ENCODE data around the gene REG4. TPM values are rescaled to one million over a fixed set of nuclear protein-coding genes. Genes with fewer than 3 reads are reported as not detected.

The REG4 gene
- polyA plus RNA-seq, 1 donor from 2014 or later = not detected

DNA sequence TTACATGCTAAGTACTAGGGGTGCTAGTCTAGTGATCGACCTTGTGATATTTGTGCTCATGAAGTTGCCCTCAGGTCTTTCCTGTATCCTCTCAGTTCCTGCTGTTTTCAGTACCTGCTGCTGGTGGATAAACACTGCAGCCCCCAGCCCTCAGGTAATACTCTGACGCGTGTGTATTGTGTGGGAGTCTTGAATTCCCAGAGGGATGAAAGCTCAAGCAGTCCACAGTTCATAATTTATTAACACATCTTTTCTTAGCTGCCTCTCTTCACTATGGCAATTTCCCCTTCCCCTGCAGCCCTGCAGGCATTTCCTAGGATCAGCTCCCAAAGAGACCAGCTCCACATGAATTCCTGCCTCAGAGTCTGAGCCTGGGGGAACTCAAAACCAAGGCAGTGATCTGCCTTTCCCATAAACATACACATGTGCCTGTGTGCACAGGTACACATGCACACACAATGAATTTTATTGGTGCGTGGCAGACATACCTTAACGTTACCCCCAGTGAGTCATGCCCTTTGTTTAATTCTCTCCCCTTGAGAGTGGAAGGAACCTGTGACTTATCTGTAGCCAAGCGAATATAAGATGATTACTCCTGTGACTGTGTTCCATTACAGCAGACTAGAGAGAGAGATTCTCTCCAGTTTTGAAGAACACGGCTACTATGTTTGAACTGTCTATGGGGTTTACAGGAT is 28.5 kb downstream of the REG4 start:
- no peaks in the 10 kb centered on the region for H3F3A ChIP-seq (ENCODE audit: insufficient read depth, low read length, poor library complexity, severe bottlenecking)
- no peaks in the 10 kb centered on the region for H4K20me1 ChIP-seq (ENCODE audit: insufficient read depth)
- no peak overlapping the region for H3K4me3 ChIP-seq (ENCODE audit: low read length)
- TF ChIP-seq, protein P1, sequence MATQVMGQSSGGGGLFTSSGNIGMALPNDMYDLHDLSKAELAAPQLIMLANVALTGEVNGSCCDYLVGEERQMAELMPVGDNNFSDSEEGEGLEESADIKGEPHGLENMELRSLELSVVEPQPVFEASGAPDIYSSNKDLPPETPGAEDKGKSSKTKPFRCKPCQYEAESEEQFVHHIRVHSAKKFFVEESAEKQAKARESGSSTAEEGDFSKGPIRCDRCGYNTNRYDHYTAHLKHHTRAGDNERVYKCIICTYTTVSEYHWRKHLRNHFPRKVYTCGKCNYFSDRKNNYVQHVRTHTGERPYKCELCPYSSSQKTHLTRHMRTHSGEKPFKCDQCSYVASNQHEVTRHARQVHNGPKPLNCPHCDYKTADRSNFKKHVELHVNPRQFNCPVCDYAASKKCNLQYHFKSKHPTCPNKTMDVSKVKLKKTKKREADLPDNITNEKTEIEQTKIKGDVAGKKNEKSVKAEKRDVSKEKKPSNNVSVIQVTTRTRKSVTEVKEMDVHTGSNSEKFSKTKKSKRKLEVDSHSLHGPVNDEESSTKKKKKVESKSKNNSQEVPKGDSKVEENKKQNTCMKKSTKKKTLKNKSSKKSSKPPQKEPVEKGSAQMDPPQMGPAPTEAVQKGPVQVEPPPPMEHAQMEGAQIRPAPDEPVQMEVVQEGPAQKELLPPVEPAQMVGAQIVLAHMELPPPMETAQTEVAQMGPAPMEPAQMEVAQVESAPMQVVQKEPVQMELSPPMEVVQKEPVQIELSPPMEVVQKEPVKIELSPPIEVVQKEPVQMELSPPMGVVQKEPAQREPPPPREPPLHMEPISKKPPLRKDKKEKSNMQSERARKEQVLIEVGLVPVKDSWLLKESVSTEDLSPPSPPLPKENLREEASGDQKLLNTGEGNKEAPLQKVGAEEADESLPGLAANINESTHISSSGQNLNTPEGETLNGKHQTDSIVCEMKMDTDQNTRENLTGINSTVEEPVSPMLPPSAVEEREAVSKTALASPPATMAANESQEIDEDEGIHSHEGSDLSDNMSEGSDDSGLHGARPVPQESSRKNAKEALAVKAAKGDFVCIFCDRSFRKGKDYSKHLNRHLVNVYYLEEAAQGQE (IDR thresholded peaks at IDR 0.05; ENCODE audit: borderline replicate concordance) = no peak
- no peak for TF ChIP-seq EZH2 (IDR thresholded peaks at IDR 0.05; ENCODE audit: borderline replicate concordance, insufficient read depth, low read length, poor library complexity, severe bottlenecking)
- H3K36me3 ChIP-seq (ENCODE audit: insufficient read depth, low read length) = no peaks in the 10 kb centered on the region
- H3K9ac ChIP-seq (ENCODE audit: low read length) = no peak overlapping the region
- no peak overlapping the region for H2AFZ ChIP-seq (ENCODE audit: low read depth, low read length)
- no peaks in the 10 kb centered on the region for H3K9me3 ChIP-seq (ENCODE audit: low read length)
- no peaks in the 10 kb centered on the region for H3K79me2 ChIP-seq (replicated peaks; ENCODE audit: insufficient read depth, low read length)
- no peaks in the 10 kb centered on the region for H3K9me2 ChIP-seq (ENCODE audit: insufficient read depth, low read length)
- H3K27me3 ChIP-seq (ENCODE audit: insufficient read depth, low read depth, low read length) = no peaks in the 10 kb centered on the region
- no peak overlapping the region for H3K4me2 ChIP-seq (ENCODE audit: low read length)
- H3K27ac ChIP-seq (ENCODE audit: low read length) = no peak overlapping the region

DNA sequence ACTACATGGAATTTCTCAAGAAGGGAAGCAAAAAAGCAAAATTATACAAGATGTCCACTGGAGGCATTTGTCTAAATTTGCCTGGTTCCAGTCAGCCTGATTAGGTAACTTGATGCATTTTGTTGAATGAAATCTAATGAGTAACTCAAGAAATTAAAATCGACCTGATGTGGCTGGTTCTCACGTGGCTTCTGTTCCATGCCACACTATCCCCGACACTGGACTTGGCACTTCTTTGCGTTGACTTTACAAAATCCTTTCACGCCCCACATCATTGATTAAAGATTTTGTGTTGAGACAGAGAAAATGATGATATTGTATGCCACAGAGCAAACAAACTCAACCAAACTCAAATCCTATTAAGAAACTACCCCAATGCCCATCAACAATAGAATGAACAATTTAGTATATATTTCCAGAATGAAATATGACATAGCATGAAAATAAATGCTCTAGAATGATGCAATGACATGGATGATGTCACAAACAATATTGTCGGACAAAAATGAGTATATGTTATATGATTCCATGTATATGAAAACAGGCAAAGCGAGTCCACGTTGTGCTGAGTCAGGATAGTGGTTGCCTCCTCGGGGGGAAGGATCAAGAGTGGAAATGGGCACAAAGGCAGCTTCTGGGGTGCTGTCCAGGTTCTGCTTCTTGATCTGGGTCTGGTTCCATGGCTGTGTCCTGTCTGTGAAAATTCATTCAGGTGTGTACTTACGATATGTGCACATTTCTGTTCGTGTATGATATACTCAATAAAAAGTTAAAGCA is 29.6 kb downstream of the REG4 start:
- no peaks in the 10 kb centered on the region for H4K20me1 ChIP-seq (ENCODE audit: insufficient read depth)
- TF ChIP-seq, protein P2, sequence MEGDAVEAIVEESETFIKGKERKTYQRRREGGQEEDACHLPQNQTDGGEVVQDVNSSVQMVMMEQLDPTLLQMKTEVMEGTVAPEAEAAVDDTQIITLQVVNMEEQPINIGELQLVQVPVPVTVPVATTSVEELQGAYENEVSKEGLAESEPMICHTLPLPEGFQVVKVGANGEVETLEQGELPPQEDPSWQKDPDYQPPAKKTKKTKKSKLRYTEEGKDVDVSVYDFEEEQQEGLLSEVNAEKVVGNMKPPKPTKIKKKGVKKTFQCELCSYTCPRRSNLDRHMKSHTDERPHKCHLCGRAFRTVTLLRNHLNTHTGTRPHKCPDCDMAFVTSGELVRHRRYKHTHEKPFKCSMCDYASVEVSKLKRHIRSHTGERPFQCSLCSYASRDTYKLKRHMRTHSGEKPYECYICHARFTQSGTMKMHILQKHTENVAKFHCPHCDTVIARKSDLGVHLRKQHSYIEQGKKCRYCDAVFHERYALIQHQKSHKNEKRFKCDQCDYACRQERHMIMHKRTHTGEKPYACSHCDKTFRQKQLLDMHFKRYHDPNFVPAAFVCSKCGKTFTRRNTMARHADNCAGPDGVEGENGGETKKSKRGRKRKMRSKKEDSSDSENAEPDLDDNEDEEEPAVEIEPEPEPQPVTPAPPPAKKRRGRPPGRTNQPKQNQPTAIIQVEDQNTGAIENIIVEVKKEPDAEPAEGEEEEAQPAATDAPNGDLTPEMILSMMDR (IDR thresholded peaks at IDR 0.05; ENCODE audit: poor library complexity, severe bottlenecking) = no peak
- H3K4me2 ChIP-seq (ENCODE audit: low read length) = no peak overlapping the region
- H3K4me3 ChIP-seq (ENCODE audit: low read length) = no peak overlapping the region
- H3K27me3 ChIP-seq (ENCODE audit: insufficient read depth, low read depth, low read length) = no peaks in the 10 kb centered on the region
- no peaks in the 10 kb centered on the region for H3K79me2 ChIP-seq (replicated peaks; ENCODE audit: insufficient read depth, low read length)
- no peaks in the 10 kb centered on the region for H3K36me3 ChIP-seq (ENCODE audit: insufficient read depth, low read length)
- no peak overlapping the region for H2AFZ ChIP-seq (ENCODE audit: low read depth, low read length)
- no peaks in the 10 kb centered on the region for H3F3A ChIP-seq (ENCODE audit: insufficient read depth, low read length, poor library complexity, severe bottlenecking)
- no peak overlapping the region for H3K9ac ChIP-seq (ENCODE audit: low read length)
- H3K9me2 ChIP-seq (ENCODE audit: insufficient read depth, low read length) = no peaks in the 10 kb centered on the region
- no peaks in the 10 kb centered on the region for H3K9me3 ChIP-seq (ENCODE audit: low read length)
- no peak overlapping the region for H3K27ac ChIP-seq (ENCODE audit: low read length)

DNA sequence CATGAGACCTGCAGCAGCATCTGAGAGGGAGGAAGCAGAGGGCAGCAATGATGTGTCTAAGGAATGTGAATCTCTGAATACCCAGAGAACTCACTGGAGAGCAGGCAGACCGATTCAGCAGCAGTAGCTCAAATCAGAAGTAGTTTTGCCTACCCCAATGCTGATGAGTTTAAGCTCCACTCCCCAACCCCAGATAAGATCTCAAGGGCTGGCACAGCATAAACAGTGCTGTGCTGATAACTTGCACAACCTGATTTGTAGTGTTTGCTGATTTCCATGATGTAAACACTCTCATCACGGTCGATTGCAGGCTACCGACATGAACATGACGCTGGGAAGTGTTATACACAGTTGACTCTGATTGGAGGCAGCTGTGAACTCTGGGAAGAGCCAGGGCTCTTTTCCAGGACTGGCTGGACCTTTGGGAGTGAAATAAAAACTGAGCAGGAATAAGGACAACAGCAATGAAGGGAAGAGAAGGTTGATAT is 31.3 kb downstream of the REG4 start:
- no peaks in the 10 kb centered on the region for H4K20me1 ChIP-seq (ENCODE audit: insufficient read depth)
- no peaks in the 10 kb centered on the region for H3K36me3 ChIP-seq (ENCODE audit: insufficient read depth, low read length)
- H3K4me2 ChIP-seq (ENCODE audit: low read length) = no peak overlapping the region
- H3K27ac ChIP-seq (ENCODE audit: low read length) = no peak overlapping the region
- H3K4me3 ChIP-seq (ENCODE audit: low read length) = no peak overlapping the region
- no peak overlapping the region for H2AFZ ChIP-seq (ENCODE audit: low read depth, low read length)
- no peaks in the 10 kb centered on the region for H3K9me2 ChIP-seq (ENCODE audit: insufficient read depth, low read length)
- H3K9ac ChIP-seq (ENCODE audit: low read length) = no peak overlapping the region
- H3K79me2 ChIP-seq (replicated peaks; ENCODE audit: insufficient read depth, low read length) = no peaks in the 10 kb centered on the region
- H3K9me3 ChIP-seq (ENCODE audit: low read length) = no peaks in the 10 kb centered on the region
- no peaks in the 10 kb centered on the region for H3K27me3 ChIP-seq (ENCODE audit: insufficient read depth, low read depth, low read length)
- no peaks in the 10 kb centered on the region for H3F3A ChIP-seq (ENCODE audit: insufficient read depth, low read length, poor library complexity, severe bottlenecking)
- TF ChIP-seq TAF1 (IDR thresholded peaks at IDR 0.05; ENCODE audit: low read depth) (no peak), EP300 (conservative IDR thresholded peaks at IDR 0.05; ENCODE audit: poor library complexity, severe bottlenecking) (no peak), EZH2 (IDR thresholded peaks at IDR 0.05; ENCODE audit: borderline replicate concordance, insufficient read depth, low read length, poor library complexity, severe bottlenecking) (no peak), RAD21 (conservative IDR thresholded peaks at IDR 0.05) (no peak), SMC3 (conservative IDR thresholded peaks at IDR 0.05; ENCODE audit: poor library complexity) (no peak), POLR2AphosphoS5 (IDR thresholded peaks at IDR 0.05) (no peak)
- TF ChIP-seq, protein P1 (IDR thresholded peaks at IDR 0.05; ENCODE audit: borderline replicate concordance) = no peak
- TF ChIP-seq, protein P2 (IDR thresholded peaks at IDR 0.05; ENCODE audit: poor library complexity, severe bottlenecking) = no peak
